ENCODE measurements around the gene FKBP5. TPM values are rescaled to one million over a fixed set of nuclear protein-coding genes. Genes with fewer than 3 reads are reported as not detected.

Gene FKBP5
- total and polyA plus RNA-seq, 2 donors (not counting 1 experiment from before 2014, with no cell fraction given): 2.8 to 7.4 TPM

DNA sequence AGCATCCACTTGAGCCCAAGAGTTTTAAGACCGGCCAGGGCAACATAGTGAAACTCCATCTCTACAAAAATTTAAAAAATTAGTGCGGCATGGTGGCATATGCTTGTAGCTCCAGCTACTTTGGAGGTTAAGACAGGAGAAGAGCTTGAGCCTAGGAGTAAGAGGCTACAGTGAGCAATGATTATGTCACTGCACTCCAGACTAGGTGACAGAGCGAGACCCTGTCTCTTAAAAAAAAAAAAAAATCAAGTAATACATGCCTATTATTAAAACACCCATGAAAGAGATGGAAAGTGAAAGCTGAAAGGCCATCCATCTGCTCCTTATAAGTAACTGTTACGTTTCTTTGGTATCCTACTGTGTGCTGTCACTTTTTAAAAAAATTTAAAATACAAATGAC lies 66.4 kb downstream of the FKBP5 start:
- H2AFZ ChIP-seq (ENCODE audit: insufficient read depth, low read depth, low read length, poor library complexity, severe bottlenecking): no peak overlapping the region
- Mint-ChIP-seq H3K27me3 (no peaks in the 10 kb centered on the region), H3K4me3 (no peak overlapping the region), H3K4me1 (no peaks in the 10 kb centered on the region), H3K9me3 (ENCODE audit: insufficient read depth) (no peaks in the 10 kb centered on the region), H3K27ac (no peak overlapping the region)
- no peaks in the 10 kb centered on the region for H3K4me1 ChIP-seq (ENCODE audit: control insufficient read depth in 2 of 2, insufficient read depth in 2 of 2, low read length in 2 of 2)
- CTCF ChIA-PET: interaction anchor here (0.7 to 2.2 kb wide), 3 partner anchors 71 to 133 kb away, joined by 3 to 9 read pairs (median 3); partner anchors contain the start of gene ARMC12
- DNase-seq (no peak), ATAC-seq (ENCODE audit: low read depth) (no peak)
- no peak overlapping the region for H3K27ac ChIP-seq (ENCODE audit: low read length in 2 of 2)
- no peak overlapping the region for H3K4me3 ChIP-seq (ENCODE audit: control extremely low read depth in 1 of 5, extremely low read depth in 1 of 5, insufficient read depth in 1 of 5, low read depth in 2 of 5, low read length in 4 of 5)
- intact Hi-C loops (cut with micrococcal nuclease): no loop called here
- TF ChIP-seq, protein P1, sequence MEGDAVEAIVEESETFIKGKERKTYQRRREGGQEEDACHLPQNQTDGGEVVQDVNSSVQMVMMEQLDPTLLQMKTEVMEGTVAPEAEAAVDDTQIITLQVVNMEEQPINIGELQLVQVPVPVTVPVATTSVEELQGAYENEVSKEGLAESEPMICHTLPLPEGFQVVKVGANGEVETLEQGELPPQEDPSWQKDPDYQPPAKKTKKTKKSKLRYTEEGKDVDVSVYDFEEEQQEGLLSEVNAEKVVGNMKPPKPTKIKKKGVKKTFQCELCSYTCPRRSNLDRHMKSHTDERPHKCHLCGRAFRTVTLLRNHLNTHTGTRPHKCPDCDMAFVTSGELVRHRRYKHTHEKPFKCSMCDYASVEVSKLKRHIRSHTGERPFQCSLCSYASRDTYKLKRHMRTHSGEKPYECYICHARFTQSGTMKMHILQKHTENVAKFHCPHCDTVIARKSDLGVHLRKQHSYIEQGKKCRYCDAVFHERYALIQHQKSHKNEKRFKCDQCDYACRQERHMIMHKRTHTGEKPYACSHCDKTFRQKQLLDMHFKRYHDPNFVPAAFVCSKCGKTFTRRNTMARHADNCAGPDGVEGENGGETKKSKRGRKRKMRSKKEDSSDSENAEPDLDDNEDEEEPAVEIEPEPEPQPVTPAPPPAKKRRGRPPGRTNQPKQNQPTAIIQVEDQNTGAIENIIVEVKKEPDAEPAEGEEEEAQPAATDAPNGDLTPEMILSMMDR (IDR thresholded peaks at IDR 0.05): no peak
- no peak for TF ChIP-seq EZH2 (IDR thresholded peaks at IDR 0.05; ENCODE audit: borderline replicate concordance, insufficient read depth, low read depth, low read length, poor library complexity, severe bottlenecking)
- no peaks in the 10 kb centered on the region for H4K20me1 ChIP-seq (ENCODE audit: control insufficient read depth, insufficient read depth, low read length, poor library complexity, severe bottlenecking)
- WGBS (ENCODE audit: insufficient coverage): 100% methylated on average over 1 of the region's 4 CpGs
- POLR2A ChIA-PET: no interaction called here
- H3K36me3 ChIP-seq (replicated peaks in 1 of 2; ENCODE audit: control extremely low read depth in 1 of 2, control insufficient read depth in 1 of 2, extremely low read depth in 1 of 2, insufficient read depth in 2 of 2, low read length in 1 of 2): peaks cover 0 to 5% of the 10 kb centered on the region in 2 experiments
- H3K27me3 ChIP-seq (replicated peaks in 1 of 4; ENCODE audit: control extremely low read depth in 1 of 4, control insufficient read depth in 3 of 4, insufficient read depth in 4 of 4, low read length in 3 of 4): no peaks in the 10 kb centered on the region
- no peak overlapping the region for H3K9ac ChIP-seq (ENCODE audit: low read length)
- H3K4me2 ChIP-seq (replicated peaks; ENCODE audit: low read depth, low read length, poor library complexity, severe bottlenecking): no peak overlapping the region
- H3K79me2 ChIP-seq (ENCODE audit: control insufficient read depth, insufficient read depth, low read length): no peaks in the 10 kb centered on the region
- H3K9me3 ChIP-seq (ENCODE audit: control extremely low read depth in 1 of 3, control insufficient read depth in 2 of 3, insufficient read depth in 1 of 3, low read length in 2 of 3): no peaks in the 10 kb centered on the region

DNA sequence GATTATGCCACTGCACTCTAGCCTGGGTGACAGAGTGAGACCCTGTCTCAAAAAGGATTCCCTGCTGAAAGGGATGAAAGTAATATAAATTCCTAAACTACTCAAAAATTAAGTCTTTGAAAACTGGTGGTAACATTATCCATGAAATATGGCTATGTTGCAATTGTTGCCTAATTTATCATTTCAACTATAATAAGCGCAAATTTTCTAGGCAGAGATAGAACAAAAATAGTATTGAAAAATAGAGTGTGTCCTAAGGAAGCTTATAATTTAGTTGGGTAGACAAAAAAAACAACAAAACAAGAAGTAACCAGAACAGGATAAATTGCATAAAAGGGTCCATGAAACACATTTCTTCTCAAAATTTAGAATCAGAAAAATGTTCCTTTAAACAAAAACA lies 68.0 kb downstream of the FKBP5 start:
- intact Hi-C loops (cut with micrococcal nuclease): no loop called here
- TF ChIP-seq, protein P1 (IDR thresholded peaks at IDR 0.05): no peak
- Histone ChIP-seq H3K9ac (ENCODE audit: low read length) (no peak overlapping the region), H4K20me1 (ENCODE audit: control insufficient read depth, insufficient read depth, low read length, poor library complexity, severe bottlenecking) (no peaks in the 10 kb centered on the region), H3K27ac (ENCODE audit: low read length in 2 of 2) (no peak overlapping the region), H3K4me2 (replicated peaks; ENCODE audit: low read depth, low read length, poor library complexity, severe bottlenecking) (no peak overlapping the region), H3K27me3 (replicated peaks in 1 of 4; ENCODE audit: control extremely low read depth in 1 of 4, control insufficient read depth in 3 of 4, insufficient read depth in 4 of 4, low read length in 3 of 4) (no peaks in the 10 kb centered on the region), H3K9me3 (ENCODE audit: control extremely low read depth in 1 of 3, control insufficient read depth in 2 of 3, insufficient read depth in 1 of 3, low read length in 2 of 3) (no peaks in the 10 kb centered on the region), H3K79me2 (ENCODE audit: control insufficient read depth, insufficient read depth, low read length) (no peaks in the 10 kb centered on the region), H3K4me1 (ENCODE audit: control insufficient read depth in 2 of 2, insufficient read depth in 2 of 2, low read length in 2 of 2) (no peaks in the 10 kb centered on the region), H3K36me3 (replicated peaks in 1 of 2; ENCODE audit: control extremely low read depth in 1 of 2, control insufficient read depth in 1 of 2, extremely low read depth in 1 of 2, insufficient read depth in 2 of 2, low read length in 1 of 2) (peaks cover 0 to 5% of the 10 kb centered on the region in 2 experiments), H3K4me3 (ENCODE audit: control extremely low read depth in 1 of 5, extremely low read depth in 1 of 5, insufficient read depth in 1 of 5, low read depth in 2 of 5, low read length in 4 of 5) (no peak overlapping the region), H2AFZ (ENCODE audit: insufficient read depth, low read depth, low read length, poor library complexity, severe bottlenecking) (no peak overlapping the region)
- Mint-ChIP-seq H3K27ac (no peak overlapping the region), H3K4me1 (no peaks in the 10 kb centered on the region), H3K27me3 (no peaks in the 10 kb centered on the region), H3K4me3 (no peak overlapping the region), H3K9me3 (ENCODE audit: insufficient read depth) (no peaks in the 10 kb centered on the region)
- WGBS (ENCODE audit: insufficient coverage): no CpG with 5 or more reads among the region's 1 CpG
- ChIA-PET POLR2A (no interaction called here), CTCF (interaction anchor here (2.2 kb wide), 1 partner anchor 116 kb away, joined by 9 read pairs; the partner anchor contains the start of gene ARMC12)
- ATAC-seq (ENCODE audit: low read depth): no peak
- no peak for DNase-seq

Data from B cell (primary cell).